Measurements from ENCODE around the gene ZNHIT6.
A peak's percentile ranks its signal among the peaks of the same experiment; 100 is the strongest.

The ZNHIT6 gene

GRCh38 chr1:85692730-85693314 is 15.4 kb downstream of the ZNHIT6 start:
- peak; percentile 50 for TF ChIP-seq CTCF (conservative IDR thresholded peaks at IDR 0.05; ENCODE audit: control insufficient read depth, insufficient read depth, low read depth, low read length)
- H3K4me3 ChIP-seq (ENCODE audit: control insufficient read depth, low read depth, low read length), result no peak overlapping the region
- DNase-seq (ENCODE audit: low read depth), result peak; percentile 77

- no peak for TF ChIP-seq CTCF (conservative IDR thresholded peaks at IDR 0.05; ENCODE audit: control insufficient read depth, insufficient read depth, low read depth, low read length)
- no peak for DNase-seq (ENCODE audit: low read depth)
Observed at GRCh38 chr1:85689775-85690404, 18.3 kb downstream of the ZNHIT6 start.

DNA sequence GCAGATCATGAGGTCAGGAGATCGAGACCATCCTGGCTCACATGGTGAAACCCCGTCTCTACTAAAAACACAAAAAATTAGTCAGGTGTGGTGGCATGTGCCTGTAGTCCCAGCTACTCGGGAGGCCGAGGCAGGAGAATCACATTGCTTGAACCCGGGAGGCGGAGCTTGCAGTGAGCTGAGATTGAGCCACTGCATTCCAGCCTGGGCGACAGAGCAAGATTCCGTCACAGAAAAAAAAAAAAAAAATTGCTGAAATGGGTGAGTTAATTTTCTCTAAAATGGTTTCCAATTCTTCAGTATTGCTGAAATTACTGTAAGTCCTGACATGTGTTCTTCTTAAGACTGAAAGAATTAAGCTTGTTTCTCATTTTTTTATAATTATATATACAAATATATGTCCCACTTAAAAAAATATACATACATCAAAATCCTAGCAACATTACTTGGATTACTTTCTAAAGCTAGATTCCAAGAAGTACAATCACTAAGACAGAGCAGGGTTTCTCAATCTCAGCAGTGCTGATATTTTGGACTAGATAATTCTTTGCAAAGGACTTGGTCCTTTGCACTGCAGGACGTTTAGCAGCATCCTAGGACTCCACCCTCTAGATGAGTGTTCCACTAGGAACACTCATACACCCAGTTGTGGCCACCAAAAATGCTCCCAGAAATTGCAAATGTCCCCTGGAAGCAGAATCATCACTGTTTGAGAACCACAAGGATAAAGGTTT is 24.8 kb downstream of the ZNHIT6 start:
- TF ChIP-seq CTCF (conservative IDR thresholded peaks at IDR 0.05; ENCODE audit: control insufficient read depth, insufficient read depth, low read depth, low read length), result no peak
- peak; percentile 18 for DNase-seq (ENCODE audit: low read depth)
- H3K4me3 ChIP-seq (ENCODE audit: control insufficient read depth, low read depth, low read length), result no peak overlapping the region

More at GRCh38 chr1:85689775-85690404, 18.3 kb downstream of the ZNHIT6 start:
- no peak overlapping the region for H3K4me3 ChIP-seq (ENCODE audit: control insufficient read depth, low read depth, low read length)

DNA sequence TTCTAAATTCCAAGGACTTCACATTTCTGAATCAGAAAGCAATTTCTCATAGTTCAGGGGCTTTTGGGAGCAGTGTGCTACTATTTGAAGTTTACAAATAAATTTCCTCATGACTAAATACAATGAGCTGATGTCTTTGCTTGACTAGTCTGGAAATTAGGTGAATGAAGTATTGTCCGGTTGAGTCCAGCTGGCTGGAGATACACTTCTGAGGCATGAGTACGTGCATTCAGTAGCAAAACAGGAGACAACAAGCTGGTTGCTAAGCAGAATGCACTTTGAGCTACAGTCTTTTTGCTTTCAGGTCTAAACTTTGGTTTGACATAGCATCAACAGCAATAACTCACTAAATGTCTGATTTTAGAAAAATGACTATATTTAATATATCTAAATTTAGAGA is 27.1 kb downstream of the ZNHIT6 start:
- TF ChIP-seq CTCF (conservative IDR thresholded peaks at IDR 0.05; ENCODE audit: control insufficient read depth, insufficient read depth, low read depth, low read length), result no peak
- DNase-seq (ENCODE audit: low read depth), result peak; percentile 55
- H3K4me3 ChIP-seq (ENCODE audit: control insufficient read depth, low read depth, low read length), result no peak overlapping the region

- no peak overlapping the region for H3K4me3 ChIP-seq (ENCODE audit: control insufficient read depth, low read depth, low read length)
- no peak for TF ChIP-seq CTCF (conservative IDR thresholded peaks at IDR 0.05; ENCODE audit: control insufficient read depth, insufficient read depth, low read depth, low read length)
- DNase-seq (ENCODE audit: low read depth), result no peak
Observed at GRCh38 chr1:85678193-85678592, 30.0 kb downstream of the ZNHIT6 start.

DNA sequence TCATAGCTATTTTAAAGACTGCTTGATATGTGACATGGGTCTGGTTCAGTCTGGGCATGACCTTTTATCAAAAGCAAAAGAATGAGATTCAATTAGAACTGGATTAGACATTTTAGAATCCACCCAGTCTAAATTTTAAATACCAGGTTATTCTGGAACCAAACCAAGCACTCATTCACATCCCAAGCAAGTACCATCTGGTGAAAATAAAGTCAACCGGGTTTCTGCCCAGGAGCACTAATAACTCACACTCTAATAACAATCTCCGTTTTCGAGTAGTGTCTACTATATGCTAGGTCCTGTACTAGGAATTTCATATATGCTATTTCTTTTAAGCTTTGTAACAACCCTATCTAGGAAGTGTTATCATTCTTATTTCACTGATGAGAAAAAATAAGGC is 30.6 kb downstream of the ZNHIT6 start:
- no peak overlapping the region for H3K4me3 ChIP-seq (ENCODE audit: control insufficient read depth, low read depth, low read length)
- no peak for TF ChIP-seq CTCF (conservative IDR thresholded peaks at IDR 0.05; ENCODE audit: control insufficient read depth, insufficient read depth, low read depth, low read length)
- DNase-seq (ENCODE audit: low read depth), result no peak
